ENCODE results near the gene NFAM1.

DNA sequence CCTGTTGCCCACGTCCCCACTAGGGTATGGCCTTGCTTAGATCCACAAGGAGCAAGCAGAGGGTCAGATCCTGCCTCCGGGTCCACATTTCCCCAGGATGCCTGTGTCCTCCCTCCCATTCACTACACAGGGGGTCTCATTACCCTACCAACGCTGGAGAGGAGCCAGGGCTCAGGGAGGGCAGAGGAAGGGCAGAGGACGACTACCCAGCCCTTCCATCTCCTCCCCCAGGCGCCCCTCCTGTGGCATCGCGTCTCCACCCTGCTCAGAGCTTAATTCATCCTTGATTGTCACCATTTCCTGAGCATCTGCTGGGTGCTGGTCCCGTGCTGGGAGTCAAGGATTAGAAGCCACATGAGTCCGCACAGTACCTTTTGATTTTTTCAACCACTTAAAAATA lies 5.0 kb downstream of the NFAM1 start:
- TF ChIP-seq GATA2 (IDR thresholded peaks at IDR 0.05; ENCODE audit: insufficient read depth, insufficient read length, low read depth, low read length) (no peak), POLR2A (IDR thresholded peaks at IDR 0.05; ENCODE audit: low read depth, low read length) (no peak), POLR2AphosphoS5 (IDR thresholded peaks at IDR 0.05; ENCODE audit: insufficient read depth, low read depth, low read length) (no peak), FOS (IDR thresholded peaks at IDR 0.05; ENCODE audit: borderline replicate concordance, insufficient read depth, low read length) (no peak), EZH2 (IDR thresholded peaks at IDR 0.05; ENCODE audit: borderline replicate concordance, low read depth, low read length, severe bottlenecking) (no peak), JUN (IDR thresholded peaks at IDR 0.05; ENCODE audit: borderline replicate concordance, insufficient read depth, insufficient read length, low read depth) (no peak)
- TF ChIP-seq, protein P1, sequence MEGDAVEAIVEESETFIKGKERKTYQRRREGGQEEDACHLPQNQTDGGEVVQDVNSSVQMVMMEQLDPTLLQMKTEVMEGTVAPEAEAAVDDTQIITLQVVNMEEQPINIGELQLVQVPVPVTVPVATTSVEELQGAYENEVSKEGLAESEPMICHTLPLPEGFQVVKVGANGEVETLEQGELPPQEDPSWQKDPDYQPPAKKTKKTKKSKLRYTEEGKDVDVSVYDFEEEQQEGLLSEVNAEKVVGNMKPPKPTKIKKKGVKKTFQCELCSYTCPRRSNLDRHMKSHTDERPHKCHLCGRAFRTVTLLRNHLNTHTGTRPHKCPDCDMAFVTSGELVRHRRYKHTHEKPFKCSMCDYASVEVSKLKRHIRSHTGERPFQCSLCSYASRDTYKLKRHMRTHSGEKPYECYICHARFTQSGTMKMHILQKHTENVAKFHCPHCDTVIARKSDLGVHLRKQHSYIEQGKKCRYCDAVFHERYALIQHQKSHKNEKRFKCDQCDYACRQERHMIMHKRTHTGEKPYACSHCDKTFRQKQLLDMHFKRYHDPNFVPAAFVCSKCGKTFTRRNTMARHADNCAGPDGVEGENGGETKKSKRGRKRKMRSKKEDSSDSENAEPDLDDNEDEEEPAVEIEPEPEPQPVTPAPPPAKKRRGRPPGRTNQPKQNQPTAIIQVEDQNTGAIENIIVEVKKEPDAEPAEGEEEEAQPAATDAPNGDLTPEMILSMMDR (IDR thresholded peaks at IDR 0.05; ENCODE audit: extremely low read depth in 1 of 2, insufficient read depth in 1 of 2, low read depth in 1 of 2, low read length in 2 of 2): no peak
- TF ChIP-seq, protein P2, sequence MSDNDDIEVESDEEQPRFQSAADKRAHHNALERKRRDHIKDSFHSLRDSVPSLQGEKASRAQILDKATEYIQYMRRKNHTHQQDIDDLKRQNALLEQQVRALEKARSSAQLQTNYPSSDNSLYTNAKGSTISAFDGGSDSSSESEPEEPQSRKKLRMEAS (IDR thresholded peaks at IDR 0.05; ENCODE audit: insufficient read depth, insufficient read length): no peak

All from endothelial cell of umbilical vein (primary cell).